Activated CD4-positive, CD25-positive, alpha-beta regulatory T cell (primary cell): ENCODE results near the gene STAP2.
"Not testable (repeated sequence)": the region's sequence is repeated elsewhere in the genome, so short reads cannot be mapped to it uniquely, and the experiment has no call there.

Source experiments
- DNase-seq, 4 experiments: peaks; one replicate each; lab custom pipeline; 2025; lab: John Stamatoyannopoulos, UW

The STAP2 gene

DNA sequence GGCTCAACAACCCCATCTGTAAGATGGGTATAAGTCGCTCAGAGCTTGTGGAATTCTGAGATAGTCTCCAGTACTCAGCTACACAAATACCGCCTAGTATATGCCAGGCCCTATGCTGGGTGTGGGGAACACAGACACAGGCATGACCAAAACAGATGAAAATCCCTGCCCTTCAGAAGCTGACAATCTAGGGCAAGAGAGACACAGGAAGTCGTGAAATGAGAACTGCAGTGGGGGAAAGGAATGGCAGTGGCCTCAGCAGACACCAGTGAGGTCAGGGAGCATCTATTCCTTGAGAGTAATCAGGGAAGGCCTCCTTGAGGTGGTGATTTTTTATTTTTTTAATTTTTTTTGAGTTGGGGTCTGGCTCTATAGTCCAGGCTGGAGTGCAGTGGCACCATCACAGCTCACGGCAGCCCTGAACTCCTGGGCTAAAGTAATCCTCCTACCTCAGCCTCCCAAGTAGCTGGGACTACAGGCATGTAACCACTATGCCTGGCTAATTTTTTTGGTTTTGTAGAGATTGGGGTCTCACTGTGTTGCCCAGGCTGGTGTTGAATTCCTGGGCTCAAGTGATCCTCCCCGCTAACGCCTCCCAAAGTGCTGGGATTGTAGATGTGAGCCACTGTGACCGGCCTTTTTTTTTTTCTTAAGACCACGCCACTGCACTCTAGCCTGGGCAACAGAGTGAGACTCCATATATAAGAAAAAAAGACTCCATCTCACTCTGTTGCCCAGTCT lies 39.6 kb downstream of the STAP2 start:
- no peak for DNase-seq

DNA sequence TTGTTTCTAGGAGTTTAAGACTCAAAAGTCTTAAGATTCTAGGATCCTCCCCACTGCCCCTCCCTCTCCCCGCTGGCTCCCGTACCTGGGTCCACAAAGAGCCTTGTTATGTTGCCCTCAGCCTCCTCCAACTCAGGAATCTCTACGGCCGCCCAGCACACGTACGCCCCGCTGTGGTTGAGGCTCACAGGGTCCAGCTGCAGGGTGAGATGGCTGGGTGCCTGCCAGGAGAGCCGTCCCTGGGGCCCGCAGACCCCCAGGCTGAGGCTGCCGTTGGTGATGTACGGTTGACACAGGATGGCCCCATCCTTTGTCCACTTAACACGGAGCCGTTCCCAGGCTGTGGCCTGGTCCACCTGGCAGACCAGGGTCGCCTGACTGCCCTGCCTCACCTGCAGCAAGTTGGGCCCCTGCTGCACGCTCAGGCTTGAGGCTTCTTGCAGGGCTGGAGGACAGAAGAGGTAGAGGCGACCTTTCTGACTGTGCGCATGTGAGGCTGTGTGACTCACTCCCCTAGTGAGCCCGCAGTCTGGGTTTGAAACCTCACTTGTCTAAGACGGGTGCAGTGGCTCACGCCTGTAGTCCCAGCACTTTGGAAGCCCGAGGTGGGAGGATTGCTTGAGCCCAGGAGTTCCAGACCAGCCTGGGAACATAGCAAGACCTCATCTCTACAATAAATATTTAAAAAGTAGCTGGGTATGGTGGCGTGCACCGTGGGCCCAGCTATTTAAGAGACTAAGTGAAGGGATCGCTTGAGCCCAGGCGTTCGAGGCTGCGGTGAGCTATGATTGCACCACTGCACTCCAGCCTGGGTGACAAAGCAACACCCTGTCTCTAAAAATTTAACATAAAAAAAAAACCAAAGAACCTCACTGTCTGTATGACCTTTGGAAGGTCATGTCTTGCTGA lies 40.5 kb downstream of the STAP2 start:
- DNase-seq, result no peak

DNA sequence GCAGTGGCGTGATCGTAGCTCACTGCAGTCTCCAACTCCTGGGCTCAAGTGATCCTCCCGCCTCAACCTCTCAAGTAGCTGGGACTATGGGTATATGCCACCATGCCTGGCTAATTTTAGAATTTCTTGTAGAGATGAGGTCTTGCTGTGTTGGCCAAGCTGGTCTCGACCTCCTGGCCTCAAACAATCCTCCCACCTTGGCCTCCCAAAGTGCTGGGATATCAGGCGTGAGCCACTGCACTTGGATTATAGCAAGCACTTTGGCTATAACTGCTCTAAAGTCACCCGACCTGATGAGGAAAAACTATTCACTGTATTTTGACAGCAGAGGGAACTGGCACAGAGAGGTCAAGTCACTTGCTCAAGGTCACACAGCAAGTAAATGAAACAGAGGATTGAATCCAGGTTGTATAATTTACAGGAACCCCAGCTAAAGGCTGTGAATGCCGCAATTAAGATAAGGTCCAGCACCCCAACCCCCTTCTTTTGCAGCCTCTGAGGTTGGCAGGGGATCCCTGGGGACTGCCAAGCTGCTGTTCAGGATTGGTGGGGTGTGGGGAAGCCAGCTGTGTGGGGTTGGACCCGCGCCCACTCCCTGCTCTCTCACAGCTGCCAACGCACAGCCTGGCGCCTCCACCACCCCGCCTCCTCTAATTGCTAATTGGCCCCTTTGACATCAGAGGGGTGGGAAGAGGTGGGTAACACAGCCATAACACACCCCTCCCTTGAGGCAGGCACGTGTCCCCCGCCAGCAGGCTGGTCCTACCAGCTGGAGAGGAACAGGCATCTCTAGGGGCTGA lies 42.5 kb downstream of the STAP2 start:
- DNase-seq, result no peak

DNA sequence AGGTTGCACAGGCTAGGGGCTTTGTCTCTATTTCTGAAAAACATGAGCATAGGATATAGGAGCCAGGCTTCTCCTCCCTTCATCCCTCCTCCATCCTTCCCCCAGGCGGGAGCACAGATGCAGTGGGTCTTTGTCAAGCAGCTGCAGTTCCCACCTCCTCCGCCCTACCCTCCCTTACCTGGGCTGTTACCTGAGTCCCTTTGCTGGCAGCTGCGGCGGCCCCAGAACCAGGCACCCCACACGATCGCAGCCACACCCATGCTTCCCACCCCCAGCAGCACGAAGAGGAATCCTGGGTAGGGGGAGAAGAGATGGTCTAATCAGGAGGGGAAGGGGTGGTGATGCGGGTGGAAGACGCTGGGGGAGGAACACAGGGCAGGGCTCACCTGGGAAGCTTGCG lies 44.2 kb downstream of the STAP2 start:
- no peak for DNase-seq

DNA sequence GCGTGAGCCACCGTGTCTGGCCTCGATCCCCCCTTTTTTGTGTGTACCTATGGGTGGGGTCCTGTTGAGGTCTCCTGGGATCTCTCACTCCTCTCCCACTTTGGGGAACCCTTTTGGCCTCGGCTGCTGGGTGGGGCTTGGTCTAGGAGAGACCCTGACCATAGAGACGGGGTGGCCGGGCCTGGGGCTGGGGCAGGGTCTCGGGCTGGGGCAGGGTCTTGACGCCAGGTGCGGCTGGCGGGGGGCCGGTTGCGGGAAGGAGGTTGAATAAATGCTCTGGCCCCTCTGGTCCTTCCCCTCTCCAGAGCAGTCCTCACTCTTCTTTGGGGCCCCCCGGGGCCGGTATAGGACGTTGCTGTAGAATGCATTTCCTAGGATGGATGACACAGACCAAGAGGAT lies 46.1 kb downstream of the STAP2 start:
- no peak for DNase-seq

DNA sequence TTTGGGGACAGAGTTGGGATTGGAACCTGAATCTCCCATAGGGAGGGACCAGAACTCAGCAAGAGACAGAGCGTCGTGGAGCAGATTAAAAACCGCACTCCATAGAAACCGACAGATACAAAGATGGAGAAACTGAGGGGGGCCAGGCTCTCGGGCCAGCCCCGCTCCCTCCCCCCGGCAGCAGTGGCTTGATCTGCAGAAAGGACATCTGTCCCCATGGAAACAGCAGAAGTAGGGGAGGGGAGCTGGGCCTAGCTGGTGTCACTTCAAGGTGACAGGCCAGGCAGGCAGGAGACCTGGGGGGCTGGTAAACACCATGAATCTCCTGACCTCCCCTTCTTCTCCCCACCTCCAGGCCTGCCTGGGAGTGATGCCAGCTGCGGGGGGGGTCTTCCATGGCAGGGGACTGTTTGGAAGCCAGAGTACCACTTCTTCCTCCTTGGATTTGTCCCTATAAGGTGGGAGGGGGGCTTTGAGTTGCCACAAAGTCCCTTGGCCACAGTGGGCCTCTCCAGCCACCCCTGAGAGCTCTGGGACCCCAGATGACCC lies 47.4 kb downstream of the STAP2 start:
- no peak for DNase-seq

DNA sequence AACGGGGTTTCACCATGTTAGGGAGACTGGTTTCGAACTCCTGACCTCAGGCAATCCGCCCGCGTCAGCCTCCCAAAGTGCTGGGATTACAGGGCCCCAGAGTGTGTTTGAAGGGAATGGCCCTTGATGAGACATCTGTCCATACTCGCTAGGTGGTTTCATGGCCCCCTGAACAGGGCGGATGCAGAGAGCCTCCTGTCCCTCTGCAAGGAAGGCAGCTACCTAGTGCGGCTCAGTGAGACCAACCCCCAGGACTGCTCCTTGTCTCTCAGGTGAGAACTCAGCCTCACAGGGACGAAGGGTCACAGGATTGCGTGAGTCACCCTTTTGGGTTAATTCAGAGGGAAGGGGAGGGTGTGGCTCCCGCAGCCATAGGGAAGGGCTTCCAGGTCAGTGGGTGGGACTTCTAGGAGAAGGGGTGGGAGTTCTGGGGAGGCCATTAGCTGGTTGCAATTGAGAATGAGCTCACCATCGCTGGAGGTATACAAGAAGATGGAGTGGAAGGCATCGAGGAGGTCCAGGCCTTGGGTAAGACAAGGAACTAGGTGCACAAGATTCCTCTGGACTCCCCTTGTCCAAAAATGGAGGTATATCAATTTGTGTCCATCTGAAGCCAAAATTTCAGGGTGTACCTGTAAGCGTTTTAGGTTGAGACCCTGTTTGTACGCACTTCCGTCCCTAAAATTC lies 50.4 kb downstream of the STAP2 start:
- DNase-seq, result no peak

DNA sequence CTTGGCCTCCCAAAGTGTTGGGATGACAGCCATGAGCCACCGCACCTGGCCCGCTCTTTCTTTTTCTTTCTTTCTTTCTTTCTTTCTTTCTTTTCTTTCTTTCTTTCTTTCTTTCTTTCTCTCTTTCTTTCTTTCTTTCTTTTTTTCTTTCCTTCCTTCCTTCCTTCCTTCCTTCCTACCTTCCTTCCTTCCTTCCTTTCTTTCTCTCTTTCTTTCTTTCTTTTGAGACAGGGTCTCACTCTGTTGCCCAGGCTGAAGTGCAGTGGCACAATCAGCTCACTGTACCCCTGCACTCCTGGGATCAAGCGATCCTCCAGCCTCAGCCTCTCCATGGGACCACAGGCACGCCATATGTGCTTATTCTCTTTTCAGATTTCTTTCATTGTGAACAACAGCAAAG lies 52.5 kb downstream of the STAP2 start:
- not testable (repeated sequence) for DNase-seq

DNA sequence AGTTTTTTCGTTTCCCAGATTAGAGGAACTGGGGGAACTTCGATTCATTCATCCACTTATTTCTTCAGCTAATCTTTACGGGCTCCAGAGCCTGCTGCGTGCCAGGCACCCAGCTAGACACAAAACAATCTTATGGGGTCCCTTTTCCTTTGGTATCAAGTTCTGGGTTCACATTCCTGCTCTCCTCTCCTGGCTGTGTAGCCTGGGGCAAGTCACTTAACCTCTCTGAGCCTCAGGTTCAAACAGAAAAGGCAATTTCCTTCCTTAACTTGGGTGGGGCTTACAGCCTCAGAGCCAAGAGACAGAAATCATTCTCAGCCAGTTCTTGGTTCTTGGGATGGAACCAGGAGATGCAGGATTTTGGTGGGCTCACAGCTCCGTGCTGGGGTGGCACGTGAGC lies 53.7 kb downstream of the STAP2 start:
- DNase-seq, result no peak

DNA sequence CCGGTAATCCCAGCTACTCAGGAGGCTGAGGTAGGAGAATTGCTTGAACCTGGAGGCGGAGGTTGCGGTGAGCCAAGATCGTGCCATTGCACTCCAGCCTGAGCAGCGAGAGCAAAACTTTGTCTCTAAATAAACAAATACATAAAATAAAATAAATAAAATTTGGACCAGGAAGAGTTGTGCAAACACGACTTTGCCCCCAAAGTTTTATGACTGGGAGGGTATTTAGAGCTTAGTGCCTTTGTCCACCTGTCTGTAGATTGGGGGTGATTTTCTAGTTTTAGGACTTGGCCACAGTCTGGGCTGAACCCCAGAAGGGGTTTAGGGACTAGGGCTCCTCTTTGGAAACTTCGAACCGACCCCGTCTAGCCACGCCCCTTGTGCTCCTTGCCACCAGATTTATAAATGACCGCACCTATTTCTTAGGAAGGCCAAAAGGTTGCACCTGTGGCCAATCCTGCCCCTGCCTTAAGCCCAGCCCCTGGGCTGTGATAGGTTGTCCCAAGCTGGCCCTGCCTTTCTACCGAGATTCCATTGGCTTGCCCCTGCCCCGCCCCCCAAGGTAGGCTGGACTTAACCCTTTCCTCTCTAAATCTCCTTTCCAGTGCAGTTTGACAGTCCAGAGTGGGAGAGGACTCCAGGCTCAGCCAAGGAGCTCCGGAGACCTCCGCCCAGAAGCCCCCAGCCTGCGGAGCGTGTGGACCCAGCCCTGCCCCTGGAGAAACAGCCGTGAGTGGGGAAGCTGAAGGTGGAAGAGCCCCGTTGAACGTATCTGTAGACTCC lies 54.3 kb downstream of the STAP2 start:
- DNase-seq, result no peak

DNA sequence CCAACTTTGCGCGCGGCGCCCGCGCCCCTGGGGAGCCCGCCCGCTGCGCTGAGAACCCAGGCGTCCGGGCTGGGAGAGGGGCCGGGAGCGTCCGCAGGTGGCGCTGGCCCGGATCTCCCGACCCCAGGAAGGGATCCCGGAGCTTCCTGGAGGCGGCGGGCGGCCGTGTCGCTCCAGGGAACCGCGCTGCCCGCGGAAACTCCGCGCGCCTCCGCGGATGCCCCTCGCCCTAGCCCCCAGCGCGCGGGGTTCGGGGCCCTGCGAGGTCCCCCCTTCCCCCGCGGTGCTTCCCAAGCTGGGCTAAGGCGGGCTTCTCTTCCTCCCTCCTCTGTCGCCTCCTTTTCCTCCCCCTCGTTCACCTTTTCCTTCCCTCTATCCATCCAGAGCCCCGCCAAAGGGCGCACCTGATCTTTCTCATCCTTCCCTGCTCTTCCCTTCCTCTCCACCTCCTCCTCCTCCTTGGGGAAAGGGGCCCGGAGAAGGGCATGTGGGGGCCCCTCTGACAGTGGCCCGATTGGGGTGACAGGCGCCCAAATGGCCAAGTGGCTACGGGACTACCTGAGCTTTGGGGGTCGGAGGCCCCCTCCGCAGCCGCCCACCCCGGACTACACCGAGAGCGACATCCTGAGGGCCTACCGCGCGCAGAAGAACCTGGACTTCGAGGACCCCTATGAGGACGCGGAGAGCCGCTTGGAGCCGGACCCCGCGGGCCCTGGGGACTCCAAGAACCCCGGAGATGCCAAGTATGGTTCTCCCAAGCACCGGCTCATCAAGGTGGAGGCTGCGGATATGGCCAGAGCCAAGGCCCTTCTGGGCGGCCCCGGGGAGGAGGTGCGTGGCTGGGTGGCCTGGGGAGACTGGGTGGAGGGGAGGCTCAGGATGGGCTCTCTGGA lies 58.9 kb downstream of the STAP2 start:
- DNase-seq, result no peak

DNA sequence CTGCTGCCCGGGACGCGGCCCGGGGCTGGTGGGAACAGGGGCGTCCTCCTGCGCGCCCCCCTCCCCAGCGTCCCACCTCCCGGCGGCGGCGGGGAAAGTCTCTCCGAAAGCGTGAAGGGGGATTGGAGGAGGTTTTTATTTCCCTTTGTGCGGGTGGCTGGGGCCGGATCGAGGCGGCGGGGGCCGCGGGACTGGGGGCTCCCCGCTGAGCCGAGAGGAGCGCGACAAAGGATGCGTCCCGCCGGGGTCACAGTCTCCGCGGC lies 59.4 kb downstream of the STAP2 start:
- no peak for DNase-seq

DNA sequence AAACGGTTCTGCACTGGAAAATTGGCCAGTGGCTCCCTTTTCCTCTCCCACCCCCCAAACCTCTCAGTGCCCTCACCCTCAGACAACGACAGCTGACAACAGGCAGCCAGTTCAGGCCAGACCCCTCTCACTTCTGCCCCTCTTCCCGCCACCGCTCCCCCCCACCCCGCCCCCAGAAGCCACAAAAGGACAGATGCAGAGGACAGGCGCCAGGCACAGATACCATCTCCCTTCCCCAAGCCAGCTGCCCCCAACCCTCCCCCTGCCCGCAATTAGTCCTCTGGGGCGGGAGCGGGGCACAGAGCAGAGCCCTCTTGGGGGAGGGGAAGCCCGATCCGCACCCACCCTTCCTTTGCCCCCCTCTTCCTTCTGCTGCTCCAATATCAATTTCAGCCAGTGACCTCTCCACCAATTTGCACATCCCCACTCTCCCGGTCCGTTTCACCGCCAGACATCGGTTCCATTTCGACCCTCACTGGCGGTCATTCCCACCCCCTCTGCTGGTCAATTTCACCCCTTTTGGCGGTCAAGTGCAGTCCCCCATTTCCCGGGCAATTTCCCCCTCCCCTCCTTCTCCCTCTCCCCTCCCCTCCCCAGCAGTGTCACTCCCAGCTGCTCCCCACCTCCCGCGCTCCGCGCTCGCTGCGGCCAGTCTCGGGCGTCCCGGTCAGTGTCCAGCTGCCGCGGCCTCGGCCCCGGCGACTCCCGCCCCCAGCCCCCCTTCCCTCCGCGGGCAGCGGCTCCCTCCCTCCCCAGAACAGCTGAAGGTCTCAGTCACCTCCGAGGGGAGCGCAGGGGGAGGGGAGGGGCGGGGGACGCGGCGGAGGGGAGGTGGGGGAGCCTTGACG lies 60.0 kb downstream of the STAP2 start, which contains the start of gene SHD:
SHD (plus strand) TSS at position 848 of the 848 bp plus-strand sequence. CDS start 798 bp downstream, outside the sequence.
- DNase-seq, result no peak

DNA sequence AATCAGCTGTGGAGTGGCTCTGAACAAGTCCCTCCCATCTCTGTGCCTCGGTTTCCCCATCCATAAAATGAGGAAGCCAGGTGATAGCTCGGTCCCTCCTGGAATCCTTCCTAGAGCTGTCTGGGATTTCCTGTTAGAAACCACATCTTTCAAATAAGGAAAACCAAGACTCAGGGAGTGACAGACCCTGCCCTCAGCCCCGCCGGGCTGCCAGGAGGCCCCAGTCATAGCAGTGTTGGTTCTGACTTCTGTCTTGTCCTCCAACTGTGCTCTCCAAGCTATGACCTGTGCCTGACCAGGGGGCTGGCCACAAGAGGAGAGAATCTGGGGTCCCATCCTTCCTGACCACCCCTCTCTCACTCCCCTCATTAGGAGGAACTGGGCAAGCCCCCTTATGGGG lies 60.6 kb downstream of the STAP2 start:
- no peak for DNase-seq

DNA sequence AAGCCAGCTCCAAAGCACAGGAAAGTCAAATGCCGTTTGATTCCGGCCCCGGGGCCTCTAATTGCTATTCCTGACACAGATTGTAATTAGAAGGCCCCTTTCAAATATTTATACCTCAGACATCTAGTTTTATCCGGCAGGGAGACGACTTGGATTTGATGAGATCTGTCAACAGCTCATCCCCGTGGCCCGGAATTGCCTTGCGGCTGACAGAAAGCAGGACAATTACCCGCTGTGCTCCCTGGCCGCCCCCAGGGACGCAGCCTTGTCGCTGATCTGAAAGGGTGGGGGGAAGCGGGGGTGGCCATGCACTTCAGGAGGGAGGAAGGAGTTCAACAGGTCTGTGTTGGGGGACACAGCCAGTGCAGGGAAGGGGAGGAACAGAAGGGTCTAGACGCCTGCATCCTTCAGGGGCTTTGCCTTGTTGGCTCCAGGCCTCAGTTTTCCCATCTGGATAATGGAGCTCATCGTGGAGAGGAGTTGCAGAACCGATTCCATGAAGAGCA lies 61.4 kb downstream of the STAP2 start:
- no peak for DNase-seq

DNA sequence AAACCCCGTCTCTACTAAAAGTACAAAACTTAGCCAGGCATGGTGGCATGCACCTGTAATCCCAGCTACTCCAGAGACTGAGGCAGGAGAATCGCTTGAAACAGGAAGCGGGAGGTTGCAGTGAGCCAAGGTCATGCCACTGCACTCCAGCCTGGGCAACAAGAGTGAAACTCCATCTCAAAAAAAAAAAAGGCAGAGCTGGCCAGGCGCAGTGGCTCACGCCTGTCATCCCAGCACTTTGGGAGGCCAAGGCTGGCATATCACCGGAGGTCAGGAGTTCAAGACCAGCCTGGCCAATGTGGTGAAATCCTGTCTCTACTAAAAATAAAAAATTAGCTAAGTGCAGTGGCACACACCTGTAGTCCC lies 64.3 kb downstream of the STAP2 start:
- not testable (repeated sequence) for DNase-seq
